ENCODE data around the gene ABLIM1. TPM values are rescaled to one million over a fixed set of nuclear protein-coding genes. Genes with fewer than 3 reads are reported as not detected.

The ABLIM1 gene
- total RNA-seq, 1 experiment from 2014 or later: 28.2 TPM

DNA sequence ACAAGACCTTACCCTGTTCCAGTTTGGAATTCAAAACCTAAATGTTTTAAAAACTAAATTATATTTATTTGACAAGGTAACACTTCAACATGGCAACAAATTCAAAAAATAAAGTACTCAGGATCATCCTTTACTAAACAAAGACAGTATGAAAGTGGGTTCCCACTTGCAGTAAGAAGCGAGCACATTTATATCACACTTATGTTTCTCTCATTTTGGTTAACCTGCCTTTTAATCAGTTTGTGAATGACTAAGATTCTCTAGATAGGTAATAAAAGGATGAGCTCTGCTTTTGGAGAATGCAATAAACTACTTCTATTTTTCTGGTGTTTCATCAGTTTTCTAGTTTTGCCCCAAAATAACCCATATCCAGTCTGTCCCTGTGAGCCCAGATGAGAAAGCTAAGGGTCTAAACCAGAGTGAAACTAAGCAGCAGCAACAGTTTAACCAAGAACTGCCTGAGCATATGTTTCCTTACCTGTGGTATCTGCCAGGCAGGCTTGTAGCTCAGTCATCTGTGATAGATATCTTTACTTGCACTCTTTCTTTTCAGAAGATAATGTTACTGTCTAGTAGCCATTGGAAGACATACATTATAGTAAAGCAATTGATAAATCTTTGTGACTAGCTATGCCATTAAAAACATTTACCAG, 64.1 kb downstream of the ABLIM1 start:
- DNase-seq (ENCODE audit: extremely low read depth, low read depth): no peak

DNA sequence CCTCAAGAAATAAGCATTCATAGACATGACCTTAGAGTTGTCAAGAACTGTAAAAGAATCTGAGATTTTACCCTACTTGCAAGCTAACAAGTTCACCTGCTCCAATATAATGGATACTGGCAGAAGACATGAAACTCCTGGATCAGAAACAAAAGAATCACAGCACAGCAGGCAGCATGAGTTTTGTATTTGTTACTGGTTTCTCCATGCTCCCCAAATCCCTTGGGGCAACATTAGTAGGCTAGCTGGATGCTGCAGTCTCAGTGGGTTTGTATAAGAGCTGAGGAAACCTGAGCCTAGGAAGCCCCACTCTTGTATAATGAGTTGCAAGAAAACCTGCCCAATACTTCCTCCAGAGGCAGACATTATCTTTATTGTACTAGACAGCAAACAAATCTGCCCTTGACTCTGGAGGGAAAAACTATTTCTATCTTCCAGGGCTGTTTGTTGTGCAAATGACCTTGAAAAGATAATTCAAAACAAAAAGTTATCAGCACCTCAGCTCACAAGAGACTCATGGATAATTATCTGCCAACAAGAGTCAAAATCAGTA, 64.8 kb downstream of the ABLIM1 start:
- no peak for DNase-seq (ENCODE audit: extremely low read depth, low read depth)

DNA sequence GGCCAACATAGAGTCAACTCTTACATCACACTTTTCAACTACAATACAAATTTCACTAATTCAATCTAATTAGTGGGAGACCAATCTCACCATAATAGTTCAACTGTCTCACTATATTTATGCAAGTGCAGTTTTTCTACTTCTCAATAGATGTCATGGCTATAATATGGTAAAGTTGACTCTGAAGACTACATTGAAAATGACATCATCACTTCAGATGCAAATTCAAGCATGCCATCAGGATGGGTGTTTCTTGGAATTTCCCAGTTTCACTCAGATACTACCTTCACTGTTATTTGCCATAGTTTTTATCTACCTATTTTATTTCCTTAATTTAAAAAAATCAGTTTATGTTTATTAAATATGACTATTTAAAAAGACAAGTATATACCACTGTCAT, 67.1 kb downstream of the ABLIM1 start:
- DNase-seq (ENCODE audit: extremely low read depth, low read depth): no peak

DNA sequence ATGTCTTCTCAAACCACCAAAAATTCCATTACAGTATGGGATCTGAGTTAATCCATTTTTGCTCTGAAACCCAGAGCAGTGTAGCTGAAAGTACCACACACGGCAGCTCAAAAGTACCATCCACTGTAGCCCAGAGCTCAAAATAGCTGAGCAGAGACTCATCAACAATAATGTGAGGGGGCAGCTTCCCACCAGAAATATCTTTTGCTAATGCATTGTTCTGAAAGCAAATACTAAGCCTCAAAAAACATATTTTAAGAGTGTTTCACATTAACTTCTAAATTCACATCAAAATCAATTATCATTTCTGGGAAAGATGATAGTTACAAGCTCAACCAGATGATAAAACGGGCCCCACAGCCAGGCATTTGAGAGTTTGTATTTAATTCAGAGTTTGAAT, 73.7 kb downstream of the ABLIM1 start:
- DNase-seq (ENCODE audit: extremely low read depth, low read depth): no peak

DNA sequence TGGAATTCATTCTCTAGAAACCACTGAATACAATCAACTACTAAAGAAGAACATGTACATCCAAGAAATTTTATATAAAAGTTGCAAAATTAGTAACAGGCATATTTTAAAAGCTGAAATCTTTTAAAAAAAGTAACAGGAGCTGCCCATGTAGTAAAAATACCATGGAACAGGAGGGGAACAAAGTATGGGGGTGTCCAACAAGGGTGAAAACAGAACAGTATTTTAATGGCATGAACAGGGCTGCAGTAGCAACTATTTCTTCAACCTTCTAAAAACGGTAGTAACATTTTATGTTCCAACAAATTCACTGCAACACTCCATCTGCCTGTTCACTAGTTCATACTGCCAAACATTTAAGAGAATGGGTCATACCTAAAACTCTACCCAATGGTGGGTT, 77.0 kb downstream of the ABLIM1 start:
- DNase-seq (ENCODE audit: extremely low read depth, low read depth): no peak

DNA sequence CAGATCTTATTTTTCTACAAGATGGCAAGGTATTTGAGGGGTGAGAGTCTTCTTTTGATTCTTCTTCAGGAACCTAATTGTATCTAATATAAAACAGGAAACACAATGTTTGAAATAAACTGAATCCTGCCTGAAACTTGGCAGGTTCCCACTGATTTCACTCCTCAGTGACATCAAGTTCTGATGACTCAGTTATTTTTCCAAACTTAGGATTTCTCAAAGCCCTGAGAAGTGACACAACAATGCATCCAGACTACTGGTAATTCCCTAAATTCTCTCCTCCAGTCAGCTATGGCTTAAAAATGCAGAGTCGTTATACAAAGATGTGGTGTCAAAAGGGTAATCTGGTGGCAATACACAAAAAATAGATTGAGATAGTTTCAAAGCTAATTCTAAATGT, 80.9 kb downstream of the ABLIM1 start:
- peak; percentile 29 for DNase-seq (ENCODE audit: extremely low read depth, low read depth)

DNA sequence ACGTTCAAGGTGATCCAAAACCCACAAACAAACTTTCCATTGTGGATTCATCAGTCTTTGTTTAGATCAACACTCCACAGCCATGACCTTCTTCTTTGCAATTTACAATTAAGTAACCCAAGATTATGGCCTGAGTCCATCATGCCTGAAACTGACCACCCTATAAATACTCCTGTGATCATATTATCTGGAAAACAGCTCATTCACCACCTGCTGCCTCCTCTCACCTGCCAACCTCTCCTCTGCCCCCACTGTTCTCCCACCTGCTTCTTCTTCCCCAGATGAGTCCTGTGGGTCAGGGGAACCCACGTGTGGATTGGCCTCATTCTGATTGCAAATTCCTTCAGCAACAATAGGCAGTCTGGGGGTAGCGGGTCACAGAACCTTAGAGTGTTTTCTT, 81.4 kb downstream of the ABLIM1 start:
- no peak for DNase-seq (ENCODE audit: extremely low read depth, low read depth)

DNA sequence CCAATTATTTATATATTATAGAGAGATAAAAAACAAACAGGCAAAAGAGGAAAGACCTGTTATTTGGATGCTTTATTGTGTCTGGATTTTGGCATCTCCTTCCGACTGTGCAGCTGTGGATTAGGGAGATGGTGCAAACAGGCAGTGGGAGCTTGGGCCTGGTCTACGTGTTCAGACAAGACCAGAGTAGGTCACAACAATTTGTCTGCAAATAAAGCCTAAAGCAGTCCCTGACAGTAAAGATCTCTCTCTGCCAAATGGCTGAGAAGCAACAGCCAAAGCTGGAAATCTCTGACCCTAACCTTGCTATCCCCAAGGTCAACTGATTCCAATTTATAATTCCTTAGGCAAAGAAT, 82.0 kb downstream of the ABLIM1 start:
- DNase-seq (ENCODE audit: extremely low read depth, low read depth): no peak

DNA sequence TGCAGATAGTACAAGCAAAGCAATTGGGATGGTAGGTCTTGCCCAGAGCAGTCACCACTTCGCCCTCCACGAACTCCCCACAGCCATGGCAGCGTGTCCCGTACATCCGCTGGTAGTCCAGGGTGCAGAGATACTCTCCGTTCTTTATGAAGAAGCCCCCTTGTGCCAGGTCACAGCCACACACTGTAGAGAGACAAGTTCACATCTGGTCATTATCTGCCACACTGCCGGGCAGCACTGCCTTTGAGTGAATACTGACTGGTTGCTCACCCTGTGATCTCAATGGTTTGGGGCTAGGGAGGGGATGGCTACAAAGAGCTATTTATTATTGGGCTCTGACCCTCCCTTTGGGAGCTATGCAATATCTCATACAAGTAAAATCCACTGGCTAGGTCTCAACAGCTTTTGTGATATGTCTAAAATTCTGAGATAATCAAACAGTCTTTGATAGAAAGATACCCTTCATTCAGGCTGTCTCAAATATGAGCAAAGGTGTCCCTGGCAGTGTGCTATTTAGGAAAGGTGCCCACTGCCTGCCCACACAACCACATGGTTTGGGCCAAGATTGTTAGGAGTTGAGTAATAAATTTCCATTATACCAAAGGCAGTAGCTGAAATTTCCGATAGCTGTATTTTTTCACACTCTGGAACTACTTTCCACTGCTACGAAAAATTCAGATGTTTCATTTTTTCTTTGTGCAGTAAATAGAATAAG, 82.5 kb downstream of the ABLIM1 start:
- DNase-seq (ENCODE audit: extremely low read depth, low read depth): no peak

DNA sequence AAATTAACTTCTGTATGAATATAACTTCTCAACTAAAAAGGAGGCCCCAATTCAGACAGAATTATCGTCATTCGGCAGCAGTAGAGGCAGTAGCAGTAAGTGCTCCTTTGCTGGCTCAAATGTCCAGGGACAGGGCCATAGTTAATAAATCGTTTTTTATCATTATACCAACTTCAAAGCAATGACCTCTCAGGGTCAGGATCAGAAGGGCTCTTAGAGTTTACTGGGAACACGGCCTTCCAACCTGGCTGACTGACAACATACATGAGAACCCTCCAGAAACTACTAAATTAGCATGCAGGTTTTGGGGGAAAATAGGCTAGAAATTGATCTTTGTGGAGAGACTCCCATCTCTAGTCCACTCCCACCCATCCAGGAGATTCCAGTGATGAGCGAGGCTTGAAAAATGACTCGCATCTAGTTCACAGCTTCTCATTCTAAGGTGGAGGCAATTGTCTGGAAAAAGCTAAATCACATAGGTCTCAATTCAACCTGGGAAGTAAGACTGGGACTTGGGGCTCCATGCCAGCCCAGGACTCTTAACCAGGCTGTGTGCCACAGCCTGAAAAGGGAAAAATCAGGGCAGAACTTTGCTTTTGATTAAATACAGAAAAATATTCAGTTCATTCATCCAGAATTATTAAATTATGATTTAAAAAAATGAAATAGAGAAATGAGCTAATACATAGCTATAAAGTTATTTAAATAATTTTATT, 84.6 kb downstream of the ABLIM1 start:
- DNase-seq (ENCODE audit: extremely low read depth, low read depth): no peak

DNA sequence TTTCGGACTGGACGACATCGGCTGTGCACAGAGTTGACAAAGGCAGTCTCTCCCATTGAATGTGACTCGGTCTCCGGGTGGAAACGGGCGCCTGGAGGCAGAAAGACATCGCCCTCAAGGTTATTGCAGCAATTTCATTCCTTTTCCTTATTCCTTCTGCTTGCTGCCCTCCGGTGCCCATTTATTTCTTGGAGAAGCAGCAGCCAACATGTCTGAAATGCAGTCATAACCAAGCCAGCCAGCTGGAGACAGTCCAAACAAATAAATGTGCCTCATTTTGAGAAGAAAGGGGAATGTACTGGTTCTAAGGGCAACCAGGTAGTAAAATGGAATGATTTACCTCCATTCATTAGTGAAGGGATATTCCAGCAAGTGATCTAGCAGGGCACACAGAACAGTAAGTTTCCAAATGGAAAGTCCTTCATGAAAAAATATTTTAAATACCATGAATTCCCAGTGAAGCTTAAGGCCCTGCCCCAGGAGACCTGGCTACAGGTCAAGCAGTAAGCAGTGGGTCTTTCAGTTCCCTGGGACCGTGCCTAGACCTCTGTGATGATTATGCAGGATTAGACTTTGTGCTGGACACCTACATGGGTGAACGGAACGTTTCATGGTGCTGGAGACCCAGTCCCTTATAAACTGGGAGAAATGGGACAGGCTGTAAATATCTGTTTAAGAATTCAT, 86.6 kb downstream of the ABLIM1 start:
- no peak for DNase-seq (ENCODE audit: extremely low read depth, low read depth)

DNA sequence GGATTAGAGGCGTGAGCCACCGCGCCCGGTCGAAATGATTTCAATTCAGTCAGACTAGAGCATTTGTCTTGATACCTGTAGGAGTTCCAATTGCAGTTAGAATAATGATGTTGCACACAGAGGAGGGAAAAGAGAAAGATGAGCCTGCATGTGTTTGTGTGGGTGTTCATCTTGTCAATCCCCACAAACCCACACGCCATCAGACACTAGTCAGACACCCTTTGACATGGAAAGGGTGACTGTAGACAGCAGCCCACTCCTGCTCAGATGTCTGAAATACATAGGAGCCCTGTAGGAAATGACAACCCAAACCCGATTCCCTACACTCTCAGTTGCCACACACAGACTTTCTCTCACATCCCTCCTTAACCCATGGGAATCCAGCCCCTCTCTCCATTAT, 92.0 kb downstream of the ABLIM1 start:
- no peak for DNase-seq (ENCODE audit: extremely low read depth, low read depth)

DNA sequence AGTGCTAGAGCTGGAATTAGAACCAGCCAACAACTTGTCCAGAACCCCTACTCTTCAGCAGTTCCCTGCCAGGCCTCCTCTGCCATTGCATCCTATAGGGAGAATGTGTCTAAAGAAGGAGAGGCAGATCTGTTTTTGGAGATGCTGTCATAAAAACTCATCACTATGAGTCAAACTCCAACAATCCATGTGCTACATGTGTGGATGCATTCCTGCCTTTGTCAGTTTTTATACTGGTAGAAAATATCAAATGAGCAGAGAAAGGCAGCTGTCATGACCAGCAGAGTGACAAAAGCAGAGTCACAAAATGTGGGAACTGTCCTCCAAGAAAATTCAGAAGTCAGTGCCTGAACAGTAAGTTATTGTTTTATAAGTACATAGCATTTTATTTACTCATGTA, 93.0 kb downstream of the ABLIM1 start:
- DNase-seq (ENCODE audit: extremely low read depth, low read depth): no peak

DNA sequence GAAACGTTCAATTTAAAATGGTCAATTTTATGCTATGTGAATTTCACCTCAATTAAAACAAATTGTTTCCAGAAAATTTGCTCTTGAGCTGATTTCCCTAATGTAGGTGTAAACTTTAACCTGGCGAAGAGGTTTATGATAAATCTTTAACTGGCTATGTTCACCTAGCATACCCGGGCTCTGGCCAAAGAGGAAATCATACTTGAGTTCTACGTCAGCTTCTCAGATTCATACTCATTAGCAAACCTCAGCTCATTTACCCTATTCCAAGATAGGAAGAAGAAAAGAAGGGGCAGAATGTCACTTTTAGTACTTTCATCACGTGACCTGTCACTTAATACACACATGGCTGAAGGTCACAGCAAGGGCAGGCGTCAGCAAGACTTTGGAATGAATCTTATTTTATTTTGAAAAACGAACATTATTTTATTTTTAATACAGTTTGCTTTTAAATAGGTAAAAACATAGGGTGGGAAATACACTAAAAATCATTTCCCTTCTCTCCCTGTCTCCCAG, 97.0 kb downstream of the ABLIM1 start:
- DNase-seq (ENCODE audit: extremely low read depth, low read depth): no peak

DNA sequence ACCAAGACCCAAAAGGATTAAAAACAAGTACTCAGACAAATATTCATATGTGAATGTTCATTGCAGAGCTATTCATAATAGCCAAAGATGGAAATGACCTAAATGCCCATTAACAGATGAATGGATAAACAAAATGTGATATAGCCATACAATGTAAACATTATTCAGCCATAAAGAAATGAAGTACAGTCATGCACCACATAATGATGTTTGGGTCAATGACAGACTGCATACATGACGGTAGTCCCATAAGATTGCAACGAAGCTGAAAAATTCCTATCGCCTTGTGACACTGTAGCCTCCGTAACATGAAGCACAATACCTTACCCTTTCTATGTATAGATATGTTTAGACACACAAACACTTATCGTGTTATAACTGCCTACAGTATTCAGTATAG, 97.9 kb downstream of the ABLIM1 start:
- no peak for DNase-seq (ENCODE audit: extremely low read depth, low read depth)

DNA sequence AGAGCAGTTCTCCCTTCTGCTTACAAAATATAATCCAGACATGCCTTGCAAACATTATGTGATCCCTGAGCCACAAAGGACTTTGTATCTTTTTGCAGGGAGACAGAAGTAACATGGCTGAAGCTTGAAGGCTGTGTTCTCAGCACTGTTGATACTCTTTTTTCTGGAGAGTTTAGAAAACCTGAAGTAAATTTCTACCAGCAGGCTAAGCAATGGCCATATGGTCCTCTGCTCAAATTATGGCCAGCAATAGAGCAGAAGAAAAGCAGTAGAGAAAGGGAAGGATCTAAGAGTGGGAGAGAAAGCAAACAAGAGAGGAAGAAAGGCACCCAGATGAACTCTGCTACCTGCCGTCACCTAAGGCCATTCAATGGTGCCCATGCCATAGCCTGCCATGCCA, 98.4 kb downstream of the ABLIM1 start:
- DNase-seq (ENCODE audit: extremely low read depth, low read depth): no peak

DNA sequence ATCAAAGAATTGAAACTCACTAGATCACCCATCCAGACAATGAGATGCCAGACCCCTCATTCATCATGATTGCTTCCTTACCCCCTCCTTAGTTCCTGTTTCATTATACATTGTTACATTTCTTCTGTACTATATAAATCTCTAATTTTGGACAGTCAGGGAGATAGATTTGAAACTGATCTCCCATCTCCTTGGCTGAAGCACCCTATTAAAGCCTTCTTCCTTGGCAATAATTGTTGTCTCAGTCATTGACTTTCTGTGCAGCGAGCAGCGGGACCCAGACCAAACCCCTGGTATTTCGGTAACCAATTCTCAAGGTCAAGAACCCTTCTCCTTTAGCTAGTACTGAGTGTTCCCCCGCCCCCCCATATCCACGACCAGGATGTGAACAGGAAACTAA, 100.2 kb downstream of the ABLIM1 start:
- no peak for DNase-seq (ENCODE audit: extremely low read depth, low read depth)

DNA sequence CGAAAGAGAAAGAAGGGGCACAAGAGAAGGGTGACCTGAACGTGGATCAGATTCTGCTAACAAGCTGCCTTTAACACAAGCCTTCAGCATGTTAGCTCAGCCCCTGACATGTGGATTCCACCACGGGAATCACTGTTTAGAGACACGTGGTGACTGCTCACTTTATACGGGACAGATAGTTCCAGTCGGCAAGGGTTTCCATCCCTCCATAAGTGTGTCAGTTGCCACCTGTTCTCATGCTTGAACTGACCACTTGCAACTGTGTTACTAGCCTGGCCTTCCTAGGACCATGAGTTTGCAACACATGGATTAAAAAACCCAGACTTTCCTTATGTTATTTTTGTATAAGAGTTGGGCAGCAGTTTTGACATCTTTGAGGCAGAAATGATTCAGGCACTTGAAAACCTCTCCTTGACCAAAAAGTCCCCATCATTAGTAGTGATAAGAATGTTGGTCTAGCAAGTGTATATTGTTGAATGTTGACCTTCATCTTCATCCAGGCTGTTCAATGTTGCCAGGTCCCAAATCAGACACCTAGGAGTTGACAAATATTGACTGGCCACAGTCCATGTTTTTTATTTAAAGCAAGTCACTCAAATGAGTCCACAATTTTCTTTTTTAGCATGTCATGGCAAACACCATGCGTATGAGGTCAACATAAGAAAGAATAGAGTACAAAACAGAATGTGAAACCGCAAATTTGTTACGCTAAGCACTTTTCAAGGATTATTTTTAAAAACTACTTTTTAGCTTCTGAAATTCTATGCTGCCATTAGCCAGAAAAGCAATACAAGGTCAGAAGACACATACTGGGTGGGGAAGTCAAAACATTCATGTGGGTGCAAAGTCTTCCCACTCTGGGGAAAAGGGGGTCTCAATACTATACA, 101.6 kb downstream of the ABLIM1 start:
- no peak for DNase-seq (ENCODE audit: extremely low read depth, low read depth)

DNA sequence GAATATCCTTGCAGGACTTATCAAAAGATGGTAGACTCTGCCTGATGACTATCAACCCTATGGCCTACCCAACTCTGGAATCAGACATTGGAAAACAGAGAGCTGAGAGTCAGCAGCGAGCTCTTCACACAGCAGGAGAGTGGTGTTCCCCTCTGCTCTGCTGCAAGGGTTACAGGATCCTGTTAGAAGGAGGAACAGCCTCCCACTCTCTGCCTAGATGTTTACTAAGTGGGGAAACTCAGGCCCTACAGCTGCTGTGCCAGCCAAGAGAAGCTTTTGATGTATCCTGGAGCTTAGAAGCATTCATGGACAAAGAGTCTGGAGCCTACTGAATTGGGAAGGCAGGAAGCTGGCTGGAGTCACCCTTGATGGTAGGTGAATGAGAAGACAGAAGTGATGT, 104.6 kb downstream of the ABLIM1 start:
- no peak for DNase-seq (ENCODE audit: extremely low read depth, low read depth)

DNA sequence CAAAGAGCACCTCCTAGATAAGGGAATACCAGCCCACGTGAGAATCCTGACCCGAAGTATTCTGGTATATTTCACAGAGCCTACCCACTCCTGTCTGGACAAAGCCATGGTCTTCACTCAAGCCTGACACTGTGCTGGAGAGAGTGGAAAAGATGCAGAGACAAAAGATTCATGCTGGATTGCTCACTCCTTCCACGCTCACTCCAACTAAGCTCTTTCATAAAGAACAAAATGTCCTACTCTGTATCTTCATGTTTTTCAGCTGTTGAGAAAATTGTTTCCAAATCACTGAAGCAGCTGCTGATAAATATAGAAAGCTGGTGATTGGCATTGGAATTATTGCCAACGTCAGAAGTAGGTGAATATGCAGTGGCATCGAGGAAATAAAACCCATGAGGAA, 106.0 kb downstream of the ABLIM1 start:
- no peak for DNase-seq (ENCODE audit: extremely low read depth, low read depth)

All from NCI-H460 (cell line).